HL-60 (cell line): ENCODE measurements around the gene ZNF75A.

Experiments
- DNase-seq, 2 experiments: peaks; one replicate each; pipeline ENCODE4 v3.0.0-alpha.2; 2010 to 2020; ENCODE audit warnings: low read depth in 1 of 2, low spot score in 1 of 2
- H3K27ac ChIP-seq: fragments of 250-450 bp; sonication (Bioruptor Pico); replicated peaks from 2 replicates; pipeline ENCODE4 v1.5.1; 2020; ENCODE audit warnings: mild to moderate bottlenecking, moderate library complexity
- H3K27me3 ChIP-seq: fragments of 250-450 bp; sonication (Bioruptor Pico); 2 replicates; pipeline ENCODE4 v1.5.1; 2021; ENCODE audit warnings: mild to moderate bottlenecking, moderate library complexity; ENCODE audit not compliant: insufficient read depth, poor library complexity, severe bottlenecking
- H3K4me3 ChIP-seq: replicated peaks from 2 replicates; pipeline ENCODE4 v1.5.1; 2011; ENCODE audit warnings: mild to moderate bottlenecking, control low read depth, low read length; ENCODE audit not compliant: insufficient read depth
- GABPA ChIP-seq: IDR thresholded peaks from 2 replicates; pipeline ENCODE4 v1.6.1; 2012; ENCODE audit warnings: low read depth
- POLR2AphosphoS5 ChIP-seq: IDR thresholded peaks from 2 replicates; pipeline ENCODE4 v1.6.1; 2012; ENCODE audit warnings: low read depth
- SPI1 ChIP-seq: IDR thresholded peaks from 2 replicates; pipeline ENCODE4 v1.6.1; 2012; ENCODE audit warnings: low read depth, mild to moderate bottlenecking, borderline replicate concordance
- TF ChIP-seq, protein P1 (sequence below): IDR thresholded peaks from 2 replicates; pipeline ENCODE4 v1.6.1; 2012; ENCODE audit warnings: low read depth; ENCODE audit not compliant: insufficient replicate concordance
- TF ChIP-seq, protein P2 (sequence below): IDR thresholded peaks from one replicate; pipeline ENCODE4 v1.5.1; 2011; ENCODE audit warnings: low read length, control low read depth, inconsistent platforms; ENCODE audit not compliant: insufficient read depth

The ZNF75A gene

DNA sequence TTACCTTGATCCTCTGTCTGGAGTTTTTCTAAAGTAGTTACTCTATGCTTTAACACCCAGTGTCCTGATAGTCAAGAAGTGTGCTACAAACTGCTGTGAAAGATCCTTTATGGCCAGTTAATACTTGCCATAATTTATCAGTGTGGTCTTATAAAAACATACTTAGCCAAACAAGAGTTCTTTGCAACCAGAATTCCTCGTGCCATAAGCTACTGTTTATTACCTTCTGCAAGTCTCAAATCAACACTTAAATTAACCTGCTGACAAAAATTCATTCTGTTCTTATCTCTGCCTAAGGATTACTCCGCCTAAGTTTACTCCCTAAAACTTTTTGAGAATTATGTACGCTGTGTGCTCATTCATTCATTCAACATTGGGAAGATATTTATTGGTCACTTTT lies 22.8 kb downstream of the ZNF75A start:
- no peak overlapping the region for H3K27ac ChIP-seq
- TF ChIP-seq, protein P1, sequence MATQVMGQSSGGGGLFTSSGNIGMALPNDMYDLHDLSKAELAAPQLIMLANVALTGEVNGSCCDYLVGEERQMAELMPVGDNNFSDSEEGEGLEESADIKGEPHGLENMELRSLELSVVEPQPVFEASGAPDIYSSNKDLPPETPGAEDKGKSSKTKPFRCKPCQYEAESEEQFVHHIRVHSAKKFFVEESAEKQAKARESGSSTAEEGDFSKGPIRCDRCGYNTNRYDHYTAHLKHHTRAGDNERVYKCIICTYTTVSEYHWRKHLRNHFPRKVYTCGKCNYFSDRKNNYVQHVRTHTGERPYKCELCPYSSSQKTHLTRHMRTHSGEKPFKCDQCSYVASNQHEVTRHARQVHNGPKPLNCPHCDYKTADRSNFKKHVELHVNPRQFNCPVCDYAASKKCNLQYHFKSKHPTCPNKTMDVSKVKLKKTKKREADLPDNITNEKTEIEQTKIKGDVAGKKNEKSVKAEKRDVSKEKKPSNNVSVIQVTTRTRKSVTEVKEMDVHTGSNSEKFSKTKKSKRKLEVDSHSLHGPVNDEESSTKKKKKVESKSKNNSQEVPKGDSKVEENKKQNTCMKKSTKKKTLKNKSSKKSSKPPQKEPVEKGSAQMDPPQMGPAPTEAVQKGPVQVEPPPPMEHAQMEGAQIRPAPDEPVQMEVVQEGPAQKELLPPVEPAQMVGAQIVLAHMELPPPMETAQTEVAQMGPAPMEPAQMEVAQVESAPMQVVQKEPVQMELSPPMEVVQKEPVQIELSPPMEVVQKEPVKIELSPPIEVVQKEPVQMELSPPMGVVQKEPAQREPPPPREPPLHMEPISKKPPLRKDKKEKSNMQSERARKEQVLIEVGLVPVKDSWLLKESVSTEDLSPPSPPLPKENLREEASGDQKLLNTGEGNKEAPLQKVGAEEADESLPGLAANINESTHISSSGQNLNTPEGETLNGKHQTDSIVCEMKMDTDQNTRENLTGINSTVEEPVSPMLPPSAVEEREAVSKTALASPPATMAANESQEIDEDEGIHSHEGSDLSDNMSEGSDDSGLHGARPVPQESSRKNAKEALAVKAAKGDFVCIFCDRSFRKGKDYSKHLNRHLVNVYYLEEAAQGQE, result no peak
- TF ChIP-seq, protein P2, sequence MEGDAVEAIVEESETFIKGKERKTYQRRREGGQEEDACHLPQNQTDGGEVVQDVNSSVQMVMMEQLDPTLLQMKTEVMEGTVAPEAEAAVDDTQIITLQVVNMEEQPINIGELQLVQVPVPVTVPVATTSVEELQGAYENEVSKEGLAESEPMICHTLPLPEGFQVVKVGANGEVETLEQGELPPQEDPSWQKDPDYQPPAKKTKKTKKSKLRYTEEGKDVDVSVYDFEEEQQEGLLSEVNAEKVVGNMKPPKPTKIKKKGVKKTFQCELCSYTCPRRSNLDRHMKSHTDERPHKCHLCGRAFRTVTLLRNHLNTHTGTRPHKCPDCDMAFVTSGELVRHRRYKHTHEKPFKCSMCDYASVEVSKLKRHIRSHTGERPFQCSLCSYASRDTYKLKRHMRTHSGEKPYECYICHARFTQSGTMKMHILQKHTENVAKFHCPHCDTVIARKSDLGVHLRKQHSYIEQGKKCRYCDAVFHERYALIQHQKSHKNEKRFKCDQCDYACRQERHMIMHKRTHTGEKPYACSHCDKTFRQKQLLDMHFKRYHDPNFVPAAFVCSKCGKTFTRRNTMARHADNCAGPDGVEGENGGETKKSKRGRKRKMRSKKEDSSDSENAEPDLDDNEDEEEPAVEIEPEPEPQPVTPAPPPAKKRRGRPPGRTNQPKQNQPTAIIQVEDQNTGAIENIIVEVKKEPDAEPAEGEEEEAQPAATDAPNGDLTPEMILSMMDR, result no peak
- TF ChIP-seq GABPA, result no peak
- no peak for TF ChIP-seq POLR2AphosphoS5
- TF ChIP-seq SPI1, result no peak
- no peaks in the 10 kb centered on the region for H3K27me3 ChIP-seq
- no peak overlapping the region for H3K4me3 ChIP-seq
- DNase-seq, result no peak

DNA sequence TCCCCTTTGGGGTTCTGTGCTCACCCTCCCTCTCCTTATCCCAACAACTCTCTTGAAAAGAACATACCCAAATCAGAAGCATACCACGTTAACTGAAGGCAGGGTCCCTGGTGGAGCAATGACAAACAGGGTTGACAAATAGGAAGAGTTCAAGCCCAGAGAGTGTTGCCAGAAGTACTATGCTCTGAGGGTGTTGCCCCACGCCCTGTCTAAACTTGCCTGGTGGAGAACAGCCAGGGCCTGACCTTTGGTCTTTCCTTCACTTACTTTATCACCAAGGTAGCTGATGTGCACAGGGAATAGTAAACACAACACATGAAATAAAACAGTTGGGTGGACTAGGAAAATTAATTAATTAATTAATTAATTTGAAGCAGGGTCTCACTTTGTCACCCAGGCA lies 23.3 kb downstream of the ZNF75A start:
- no peaks in the 10 kb centered on the region for H3K27me3 ChIP-seq
- no peak overlapping the region for H3K4me3 ChIP-seq
- no peak overlapping the region for H3K27ac ChIP-seq
- TF ChIP-seq POLR2AphosphoS5, result no peak
- TF ChIP-seq, protein P2, result no peak
- TF ChIP-seq, protein P1, result no peak
- no peak for TF ChIP-seq SPI1
- no peak for TF ChIP-seq GABPA
- DNase-seq, result no peak

DNA sequence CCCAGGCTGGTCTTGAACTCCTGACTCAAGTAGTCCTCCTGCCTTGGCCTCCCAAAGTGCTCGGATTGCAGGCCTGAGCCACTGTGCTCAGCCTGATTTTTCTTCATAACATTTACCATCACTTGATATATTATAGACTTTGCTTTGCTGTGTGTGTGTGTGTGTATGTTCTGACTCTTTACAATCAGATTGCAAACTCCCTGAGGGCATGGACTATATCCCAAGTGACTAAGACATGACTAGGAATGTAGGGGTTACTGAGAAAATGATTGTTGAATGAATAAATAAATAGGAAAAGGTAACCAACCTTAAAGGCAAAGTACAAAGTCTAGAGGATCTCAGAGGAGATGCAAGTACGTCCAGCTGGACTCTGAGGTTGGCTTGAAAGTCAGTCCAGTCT lies 40.7 kb downstream of the ZNF75A start:
- Histone ChIP-seq H3K27ac (no peak overlapping the region), H3K27me3 (no peaks in the 10 kb centered on the region), H3K4me3 (no peak overlapping the region)
- no peak for DNase-seq
- TF ChIP-seq GABPA (no peak), POLR2AphosphoS5 (no peak), SPI1 (no peak)
- TF ChIP-seq, protein P2, result no peak
- TF ChIP-seq, protein P1, result no peak
